ENCODE measurements around the gene SUMO1.

GRCh38 chr2:202204855-202205254 lies 33.5 kb downstream of the SUMO1 start:
- TF ChIP-seq CTCF (IDR thresholded peaks at IDR 0.05) (no peak), EP300 (IDR thresholded peaks at IDR 0.05) (no peak), POLR2A (IDR thresholded peaks at IDR 0.05) (no peak)
